ENCODE data around the gene EVX2. TPM values are rescaled to one million over a fixed set of nuclear protein-coding genes. Genes with fewer than 3 reads are reported as not detected.

EVX2 gene
- total RNA-seq, 1 experiment from 2014 or later: not detected

DNA sequence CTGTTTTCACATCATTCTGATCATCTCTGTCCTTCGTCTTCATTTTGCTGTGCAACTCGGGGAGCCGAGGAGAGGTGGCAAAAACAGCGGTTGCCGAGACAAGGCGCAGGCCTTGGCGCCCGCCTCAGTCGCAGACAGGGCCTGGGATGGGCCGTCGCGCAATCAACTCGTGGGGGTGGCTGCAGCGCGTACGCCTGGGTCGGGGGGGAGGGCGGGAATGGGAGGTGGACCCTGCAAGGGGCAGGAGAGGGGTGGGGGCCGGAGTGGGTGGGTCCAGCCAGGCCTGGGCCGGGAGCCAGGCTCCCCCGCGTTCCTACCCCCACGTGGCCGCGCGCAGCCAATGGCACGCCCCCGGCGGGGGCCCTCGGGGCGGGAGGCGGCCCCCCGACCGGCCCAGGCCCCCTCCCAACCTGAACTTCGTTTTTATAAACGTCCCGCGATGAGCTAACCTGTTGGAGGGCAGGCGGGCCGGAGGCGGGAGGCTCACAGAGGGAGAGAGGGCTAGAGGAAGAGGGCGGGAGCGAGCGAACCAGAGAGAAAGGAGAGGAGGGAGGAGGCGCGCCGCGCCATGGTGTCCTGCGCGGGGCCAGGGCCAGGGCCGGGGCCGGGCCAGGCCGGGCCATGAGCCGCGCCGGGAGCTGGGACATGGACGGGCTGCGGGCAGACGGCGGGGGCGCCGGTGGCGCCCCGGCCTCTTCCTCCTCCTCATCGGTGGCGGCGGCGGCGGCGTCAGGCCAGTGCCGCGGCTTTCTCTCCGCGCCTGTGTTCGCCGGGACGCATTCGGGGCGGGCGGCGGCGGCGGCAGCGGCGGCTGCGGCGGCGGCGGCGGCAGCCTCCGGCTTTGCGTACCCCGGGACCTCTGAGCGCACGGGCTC, 8.7 kb upstream of the EVX2 start, which contains the start of gene HOXD13 (continued):
- TF ChIP-seq USF1 (CRISPR knock-in tag; IDR thresholded peaks at IDR 0.05): 0 out of 2 replicates have a peak, but pooled peaks have one; percentile 31
- no peak for TF ChIP-seq ZNF219 (CRISPR knock-in tag; IDR thresholded peaks at IDR 0.05; ENCODE audit: borderline replicate concordance)

GRCh38 chr2:176091329-176092258, 7.8 kb upstream of the EVX2 start:
- CTCF ChIA-PET: interaction anchor here (0.9 to 1.2 kb wide), 2 partner anchors 12 to 13 kb away, joined by 3 to 10 read pairs; no protein-coding TSS in a partner anchor
- no peaks in the 10 kb centered on the region for H3K9me3 Mint-ChIP-seq
- peaks cover 97% of the 10 kb centered on the region for H3K27me3 Mint-ChIP-seq (ENCODE audit: low read depth)
- DNase-seq (ENCODE audit: low spot score): no peak
- H3K36me3 Mint-ChIP-seq: peaks cover 9% of the 10 kb centered on the region
- H3K4me3 Mint-ChIP-seq: peak overlapping the region; percentile 61
- TF ChIP-seq ZNF219 (CRISPR knock-in tag; IDR thresholded peaks at IDR 0.05; ENCODE audit: borderline replicate concordance): no peak
- no peak for TF ChIP-seq FOXP4 (CRISPR knock-in tag; IDR thresholded peaks at IDR 0.05)
- TF ChIP-seq RELA (CRISPR knock-in tag; IDR thresholded peaks at IDR 0.05; ENCODE audit: borderline replicate concordance): no peak
- TF ChIP-seq ZNF232 (CRISPR knock-in tag; IDR thresholded peaks at IDR 0.05): no peak
- TF ChIP-seq JAZF1 (CRISPR knock-in tag; IDR thresholded peaks at IDR 0.05): no peak
- TF ChIP-seq ESRRA (CRISPR knock-in tag; IDR thresholded peaks at IDR 0.05; ENCODE audit: borderline replicate concordance): no peak
- TF ChIP-seq EMX1 (CRISPR knock-in tag; IDR thresholded peaks at IDR 0.05): no peak
- no peak for TF ChIP-seq TCF7 (CRISPR knock-in tag; IDR thresholded peaks at IDR 0.05; ENCODE audit: low read depth)
- TF ChIP-seq ERG (CRISPR knock-in tag; IDR thresholded peaks at IDR 0.05): no peak
- TF ChIP-seq SMAD4 (CRISPR knock-in tag; IDR thresholded peaks at IDR 0.05): no peak
- TF ChIP-seq, protein P1, sequence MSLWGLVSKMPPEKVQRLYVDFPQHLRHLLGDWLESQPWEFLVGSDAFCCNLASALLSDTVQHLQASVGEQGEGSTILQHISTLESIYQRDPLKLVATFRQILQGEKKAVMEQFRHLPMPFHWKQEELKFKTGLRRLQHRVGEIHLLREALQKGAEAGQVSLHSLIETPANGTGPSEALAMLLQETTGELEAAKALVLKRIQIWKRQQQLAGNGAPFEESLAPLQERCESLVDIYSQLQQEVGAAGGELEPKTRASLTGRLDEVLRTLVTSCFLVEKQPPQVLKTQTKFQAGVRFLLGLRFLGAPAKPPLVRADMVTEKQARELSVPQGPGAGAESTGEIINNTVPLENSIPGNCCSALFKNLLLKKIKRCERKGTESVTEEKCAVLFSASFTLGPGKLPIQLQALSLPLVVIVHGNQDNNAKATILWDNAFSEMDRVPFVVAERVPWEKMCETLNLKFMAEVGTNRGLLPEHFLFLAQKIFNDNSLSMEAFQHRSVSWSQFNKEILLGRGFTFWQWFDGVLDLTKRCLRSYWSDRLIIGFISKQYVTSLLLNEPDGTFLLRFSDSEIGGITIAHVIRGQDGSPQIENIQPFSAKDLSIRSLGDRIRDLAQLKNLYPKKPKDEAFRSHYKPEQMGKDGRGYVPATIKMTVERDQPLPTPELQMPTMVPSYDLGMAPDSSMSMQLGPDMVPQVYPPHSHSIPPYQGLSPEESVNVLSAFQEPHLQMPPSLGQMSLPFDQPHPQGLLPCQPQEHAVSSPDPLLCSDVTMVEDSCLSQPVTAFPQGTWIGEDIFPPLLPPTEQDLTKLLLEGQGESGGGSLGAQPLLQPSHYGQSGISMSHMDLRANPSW (CRISPR knock-in tag; conservative IDR thresholded peaks at IDR 0.05; ENCODE audit: low read depth): no peak
- no peak overlapping the region for H3K27ac Mint-ChIP-seq
- peak; percentile 1; the same call in 1 of the 2 replicates for ATAC-seq
- POLR2A ChIA-PET: no interaction called here
- peaks cover 56% of the 10 kb centered on the region for H3K4me1 Mint-ChIP-seq

GRCh38 chr2:176090862-176091261, 7.1 kb upstream of the EVX2 start:
- H3K27ac Mint-ChIP-seq: no peak overlapping the region
- DNase-seq (ENCODE audit: low spot score): no peak
- ChIA-PET CTCF (interaction anchor here (0.9 kb wide), 1 partner anchor 14 kb away, joined by 3 read pairs; no protein-coding TSS in a partner anchor), POLR2A (no interaction called here)
- H3K27me3 Mint-ChIP-seq (ENCODE audit: low read depth): peaks cover 97% of the 10 kb centered on the region
- TF ChIP-seq USF1 (CRISPR knock-in tag; IDR thresholded peaks at IDR 0.05) (no peak), E2F4 (CRISPR knock-in tag; IDR thresholded peaks at IDR 0.05; ENCODE audit: borderline replicate concordance, low read depth) (no peak)
- peaks cover 9% of the 10 kb centered on the region for H3K36me3 Mint-ChIP-seq
- H3K4me3 Mint-ChIP-seq: no peak overlapping the region
- peaks cover 52% of the 10 kb centered on the region for H3K4me1 Mint-ChIP-seq
- no peak for ATAC-seq
- no peaks in the 10 kb centered on the region for H3K9me3 Mint-ChIP-seq

All from WTC11 (cell line).